ENCODE data around the gene ZNF24.

The ZNF24 gene

DNA sequence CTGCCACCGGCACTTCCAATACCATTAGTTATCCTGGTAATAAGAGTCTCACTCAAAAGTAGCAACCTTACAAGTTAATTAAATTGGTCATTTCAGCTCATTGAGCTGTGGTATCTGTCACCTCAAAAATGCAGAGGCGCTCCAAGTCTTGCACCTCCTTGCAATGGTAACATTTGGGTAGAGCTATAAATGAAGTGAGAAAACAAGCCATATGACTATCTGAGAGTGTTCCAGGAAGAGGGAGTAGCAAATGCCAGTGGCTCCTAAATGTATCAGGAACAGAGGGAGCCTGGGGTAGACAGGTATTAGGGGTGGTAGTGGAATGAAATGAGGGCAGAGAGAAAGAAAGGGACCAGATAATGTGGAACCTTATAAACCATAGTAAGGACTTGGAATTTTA, 48.2 kb downstream of the ZNF24 start:
- DNase-seq (ENCODE audit: low read depth in 2 of 2), result no peak

DNA sequence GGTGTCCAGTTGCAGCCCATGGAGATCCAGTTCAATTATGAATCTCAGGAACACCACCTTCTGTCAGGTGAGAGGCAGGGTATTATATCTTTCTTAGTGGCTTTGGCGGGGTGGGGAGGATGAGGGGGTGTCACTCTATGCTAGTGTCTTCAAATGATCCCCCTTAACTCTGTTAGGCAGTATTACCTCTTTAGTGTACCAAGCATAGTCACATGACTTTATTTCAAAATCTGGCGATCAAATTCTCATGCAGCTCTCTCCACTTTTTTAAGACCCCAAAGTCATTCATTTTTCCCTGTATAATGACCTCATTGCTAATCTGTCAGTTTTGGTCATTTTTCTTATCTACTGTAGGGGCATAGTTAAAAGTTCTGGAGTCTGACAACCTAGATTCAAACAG, 53.1 kb downstream of the ZNF24 start:
- no peak for DNase-seq (ENCODE audit: low read depth in 2 of 2)

DNA sequence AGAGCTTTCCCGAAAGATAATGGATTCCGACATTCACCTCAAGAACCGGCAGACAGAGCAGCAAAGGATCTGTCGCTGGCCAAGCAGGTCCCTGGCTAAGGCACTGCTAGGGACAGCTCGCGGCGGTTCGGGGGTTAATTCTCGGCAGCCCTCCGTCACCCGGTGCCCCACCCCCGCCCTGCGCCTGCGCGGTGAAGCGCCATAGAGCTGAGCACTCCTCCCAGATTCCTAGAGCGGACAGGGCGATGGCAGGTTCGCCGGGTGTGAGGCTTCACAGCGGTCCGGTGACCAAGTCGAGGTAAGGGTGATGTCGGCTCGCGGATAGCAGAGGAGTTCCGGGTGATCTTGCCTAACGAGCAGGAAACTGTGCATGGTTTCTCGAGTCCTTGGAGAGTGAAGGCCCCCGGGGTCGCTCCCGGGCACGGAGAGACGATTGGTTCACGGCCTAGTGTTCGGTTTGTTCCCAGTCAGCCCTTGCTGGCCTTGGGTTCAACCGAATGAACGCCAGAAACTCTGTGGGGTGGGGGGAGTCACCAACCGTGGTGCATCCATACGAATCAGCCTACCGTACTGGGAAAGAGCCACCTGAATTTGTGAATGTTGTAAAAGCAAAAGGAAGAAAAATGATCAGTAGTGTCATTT, 54.0 kb downstream of the ZNF24 start, which contains the start of gene ZSCAN30:
ZSCAN30 (minus strand) TSS at position 136 of the 642 bp plus-strand sequence. CDS start 25,877 bp downstream, outside the sequence.
- peak; percentile 89 to 93 for DNase-seq (ENCODE audit: low read depth in 2 of 2)

DNA sequence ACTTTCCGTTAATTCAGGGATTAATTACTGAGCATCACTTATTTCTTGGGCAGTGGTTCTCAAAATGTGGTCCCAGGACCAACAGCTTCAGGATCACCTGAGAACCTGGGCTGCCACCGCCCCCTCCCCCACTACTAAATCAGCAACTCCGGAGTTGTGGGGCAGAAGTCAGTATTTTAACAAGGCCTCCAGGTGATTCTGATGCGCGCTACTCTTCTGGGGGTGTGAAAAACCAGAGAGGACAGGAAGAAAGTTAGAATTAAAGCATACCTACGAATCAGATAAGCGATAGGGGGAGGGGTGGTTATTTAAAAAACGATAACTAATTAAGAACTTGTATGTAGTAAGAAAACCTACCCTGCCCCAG, 54.5 kb downstream of the ZNF24 start:
- DNase-seq (ENCODE audit: low read depth in 2 of 2), result peak; percentile 4 to 11

DNA sequence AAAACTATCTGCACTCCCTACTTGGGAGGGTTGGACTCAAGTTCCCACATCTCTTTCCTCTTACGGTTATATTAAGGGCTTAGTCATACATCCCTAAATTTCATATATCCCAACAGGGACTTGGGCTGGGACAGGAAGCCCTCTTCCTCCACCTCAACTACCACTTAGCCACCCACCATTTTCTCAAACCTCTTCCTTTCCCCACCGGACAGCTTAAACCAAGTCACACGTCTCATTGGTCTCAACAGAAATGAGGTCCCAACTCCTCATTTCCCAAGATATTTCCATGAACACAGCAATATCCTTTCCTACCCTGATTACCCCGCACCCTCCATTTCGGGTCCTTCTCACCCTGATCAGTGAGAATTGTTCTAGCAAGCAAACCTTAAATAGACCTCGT, 54.9 kb downstream of the ZNF24 start:
- DNase-seq (ENCODE audit: low read depth in 2 of 2), result no peak

DNA sequence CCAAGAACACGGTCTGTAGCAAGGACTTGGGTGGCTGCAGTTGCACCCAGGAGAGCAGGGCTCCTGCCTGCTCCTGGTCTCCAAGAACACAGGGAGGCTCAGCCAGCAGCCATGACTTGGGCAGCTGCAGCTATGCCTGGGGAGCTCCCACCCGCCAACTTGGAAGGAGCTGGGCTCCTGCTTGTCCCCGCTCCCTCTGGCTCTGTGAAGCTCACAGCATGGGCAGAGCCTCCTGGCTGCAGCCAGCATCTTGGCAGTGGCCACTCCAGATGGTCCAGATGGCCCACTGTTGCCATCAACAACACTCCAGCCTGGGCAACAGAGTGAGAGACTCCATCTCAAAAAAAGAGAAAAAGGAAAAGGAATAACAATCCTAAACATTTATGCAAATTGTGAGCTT, 59.4 kb downstream of the ZNF24 start:
- no peak for DNase-seq (ENCODE audit: low read depth in 2 of 2)

DNA sequence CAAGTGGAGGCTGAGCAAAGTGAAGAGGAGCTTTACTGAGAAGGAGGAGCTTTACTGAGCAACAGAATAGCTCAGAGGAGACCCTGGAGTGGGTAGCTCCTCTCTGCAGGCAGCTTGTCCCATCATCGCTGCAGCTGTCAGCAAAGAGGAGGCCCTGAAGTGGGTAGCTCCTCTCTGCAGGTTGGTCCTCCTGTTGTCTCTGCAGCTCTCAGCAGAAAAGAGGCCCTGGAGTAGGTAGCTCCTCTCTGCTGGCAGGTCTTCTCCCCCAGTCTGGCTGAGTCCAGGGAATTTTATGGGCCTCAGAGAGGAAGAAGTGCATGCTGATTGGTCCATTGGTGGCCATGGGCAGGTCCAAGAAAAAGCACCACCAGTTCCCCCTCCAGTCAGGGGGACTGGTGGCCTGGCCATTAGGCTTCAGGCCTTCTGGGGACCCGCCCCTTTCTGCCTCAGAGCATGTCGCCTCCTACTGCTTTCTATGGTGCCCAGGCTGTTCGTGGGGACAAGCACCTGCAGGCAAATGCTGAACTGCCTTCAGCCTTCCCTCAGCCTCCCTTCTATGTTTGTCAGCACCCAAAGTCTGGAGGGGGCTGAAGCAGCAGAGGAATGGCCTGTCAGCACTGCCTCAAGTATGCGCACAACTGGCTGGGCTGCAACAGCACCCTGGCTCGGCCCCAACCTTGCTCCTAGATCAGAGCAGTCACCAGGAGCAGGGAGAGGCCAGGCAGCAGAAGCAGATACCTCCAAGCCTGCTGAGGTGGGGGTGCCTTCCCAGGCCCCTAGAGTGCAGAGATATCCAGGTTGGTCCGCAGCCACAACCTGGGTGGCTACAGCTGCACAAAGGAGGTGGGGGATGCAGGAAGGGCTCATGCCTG, 60.1 kb downstream of the ZNF24 start:
- DNase-seq (ENCODE audit: low read depth in 2 of 2), result no peak

DNA sequence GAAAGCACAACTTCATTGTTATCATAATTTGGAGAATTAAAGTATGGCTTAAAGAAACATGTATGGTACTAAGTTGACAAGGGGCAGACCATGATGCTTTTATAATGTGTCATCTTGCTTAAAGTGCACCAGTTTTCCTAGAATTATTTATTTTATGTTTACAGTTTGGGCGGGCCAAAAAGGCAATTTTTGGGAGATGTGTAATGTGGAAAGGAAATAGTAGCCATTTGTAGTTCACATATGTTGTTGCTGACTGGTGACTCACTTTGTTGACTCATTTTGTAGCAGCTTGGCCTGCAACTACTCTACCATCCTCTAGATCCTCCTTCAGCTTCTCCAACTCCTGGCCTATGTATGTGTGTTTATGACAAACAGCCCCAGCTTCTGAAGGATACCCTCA, 61.9 kb downstream of the ZNF24 start:
- no peak for DNase-seq (ENCODE audit: low read depth in 2 of 2)
